Stimulated activated CD8-positive, alpha-beta memory T cell treated with anti-CD3 and anti-CD28 coated beads, Interleukin-2, amount 100 ng/mL, for 1 hour (primary cell): ENCODE results near the gene SMR3A.

Experiments
- DNase-seq, 2 donors: peaks; one replicate each; pipeline ENCODE4 v3.0.0-alpha.2; 2020; ENCODE audit warnings: low read depth in 2 of 2

The SMR3A gene

DNA sequence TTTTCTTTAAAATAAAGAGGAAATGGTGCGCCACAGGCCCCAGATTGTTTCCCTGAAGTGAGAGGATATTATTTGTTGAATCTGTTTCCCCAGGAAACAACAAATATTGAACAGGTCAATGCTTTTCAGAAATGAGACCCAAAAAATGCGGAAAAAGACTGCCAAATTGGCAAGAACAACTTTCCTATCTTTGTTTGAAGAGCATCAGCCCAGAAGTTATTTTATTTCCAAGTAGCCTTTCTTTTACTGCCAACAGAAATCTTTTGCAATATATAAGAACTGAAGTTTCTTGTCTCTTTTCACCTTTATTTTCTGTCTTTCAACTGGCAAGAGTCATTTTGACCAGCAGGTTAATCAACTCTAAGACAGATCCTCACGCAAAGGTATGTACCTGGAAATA lies at the start of gene SMR3A:
Gene SMR3A (plus strand): TSS at position 301 of the 400 bp plus-strand sequence. CDS start 1,356 bp downstream, outside the sequence.
- no peak for DNase-seq

DNA sequence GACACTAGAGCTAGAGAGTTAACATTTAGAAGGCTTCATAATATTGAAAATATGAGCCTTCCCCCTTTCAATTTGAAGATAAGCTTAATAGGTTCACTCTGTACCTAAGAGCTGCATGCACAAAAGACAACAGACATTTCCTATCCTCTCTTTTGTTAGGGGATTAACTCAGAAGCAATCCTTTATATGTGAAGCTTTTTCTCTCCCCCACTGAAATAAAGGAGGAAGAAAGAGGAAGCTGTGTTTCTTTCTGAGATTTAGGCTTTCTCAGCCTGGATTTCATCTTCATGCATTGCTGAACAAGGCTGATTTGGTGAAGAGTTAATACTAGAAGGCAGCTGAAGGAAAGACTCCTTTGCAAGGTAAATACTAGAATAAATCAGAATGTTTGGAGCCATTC lies 46.8 kb upstream of the SMR3A start:
- no peak for DNase-seq

DNA sequence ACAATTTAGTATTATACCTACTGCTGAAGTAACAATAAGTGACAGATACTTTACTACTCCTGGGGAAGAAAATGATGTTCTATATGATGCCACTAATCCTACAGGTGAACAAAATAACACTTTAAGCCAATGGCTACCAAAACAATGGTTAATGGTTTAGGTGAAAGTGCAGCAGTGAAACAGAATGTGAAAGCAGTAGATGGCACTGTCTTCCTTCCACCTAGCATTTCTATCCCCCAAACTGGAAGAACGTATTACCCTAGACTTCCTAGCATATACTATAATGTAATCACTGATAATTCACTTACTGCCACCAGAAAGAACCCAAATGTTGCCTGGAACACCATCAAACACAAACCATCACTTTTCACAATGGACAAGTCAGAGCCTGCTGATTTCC lies 44.6 kb upstream of the SMR3A start:
- DNase-seq = no peak

DNA sequence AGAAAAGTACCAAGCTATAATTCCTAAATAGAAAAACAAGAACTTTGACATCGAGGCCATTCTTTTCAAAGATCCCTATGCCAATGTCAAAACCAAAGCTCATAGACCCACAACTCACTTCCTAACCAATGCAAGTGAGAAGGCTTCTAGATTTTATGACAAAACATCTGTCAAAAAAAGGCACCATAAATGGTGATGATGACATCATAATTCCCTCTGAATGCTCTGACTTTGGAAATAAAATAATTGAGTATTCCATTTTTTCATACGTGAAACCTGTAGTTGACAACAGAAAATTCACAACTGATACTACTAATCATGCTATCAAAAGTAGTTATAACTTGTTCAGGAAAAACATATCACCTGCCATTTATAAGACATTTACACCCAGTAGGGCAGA lies 34.5 kb upstream of the SMR3A start:
- no peak for DNase-seq

DNA sequence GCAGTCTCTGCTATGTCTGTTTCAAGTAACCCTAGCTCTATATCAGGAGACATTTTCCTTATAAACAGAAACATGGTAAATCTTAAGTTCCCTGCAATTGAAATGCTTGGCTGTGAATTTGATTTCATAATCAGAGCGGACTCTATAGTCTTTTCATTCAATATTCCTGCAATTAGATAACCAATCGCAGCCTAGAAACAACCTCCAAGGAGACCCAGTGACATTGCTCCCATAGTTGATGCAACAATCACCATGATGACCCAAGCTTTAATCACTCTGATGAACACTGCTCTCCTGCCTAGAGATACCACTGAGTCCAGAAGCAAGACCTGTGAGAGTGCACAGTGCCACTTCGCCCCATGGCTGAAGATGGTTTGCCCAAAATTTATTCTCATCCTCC lies 25.9 kb upstream of the SMR3A start, which contains the start of gene CABS1:
Gene CABS1 (plus strand): TSS at position 301 of the 400 bp plus-strand sequence. CDS start 59 bp downstream, at position 360.
- DNase-seq = no peak

DNA sequence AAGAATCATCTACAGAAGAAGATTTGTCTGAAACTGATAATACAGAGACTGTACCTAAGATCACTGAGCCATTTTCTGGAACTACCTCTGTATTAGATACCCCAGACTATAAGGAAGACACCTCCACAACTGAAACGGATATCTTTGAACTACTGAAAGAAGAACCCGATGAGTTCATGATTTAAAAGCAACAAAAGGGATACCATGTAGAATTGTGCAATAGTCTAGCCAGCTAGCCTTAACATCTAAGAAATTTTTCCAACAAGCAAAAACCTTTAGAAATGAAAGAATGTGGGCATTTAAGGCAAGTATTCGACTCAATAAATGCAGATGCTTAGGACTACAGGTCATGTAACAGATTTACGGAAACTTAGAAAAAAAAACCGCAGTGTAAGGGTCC lies 24.5 kb upstream of the SMR3A start:
- DNase-seq = no peak

DNA sequence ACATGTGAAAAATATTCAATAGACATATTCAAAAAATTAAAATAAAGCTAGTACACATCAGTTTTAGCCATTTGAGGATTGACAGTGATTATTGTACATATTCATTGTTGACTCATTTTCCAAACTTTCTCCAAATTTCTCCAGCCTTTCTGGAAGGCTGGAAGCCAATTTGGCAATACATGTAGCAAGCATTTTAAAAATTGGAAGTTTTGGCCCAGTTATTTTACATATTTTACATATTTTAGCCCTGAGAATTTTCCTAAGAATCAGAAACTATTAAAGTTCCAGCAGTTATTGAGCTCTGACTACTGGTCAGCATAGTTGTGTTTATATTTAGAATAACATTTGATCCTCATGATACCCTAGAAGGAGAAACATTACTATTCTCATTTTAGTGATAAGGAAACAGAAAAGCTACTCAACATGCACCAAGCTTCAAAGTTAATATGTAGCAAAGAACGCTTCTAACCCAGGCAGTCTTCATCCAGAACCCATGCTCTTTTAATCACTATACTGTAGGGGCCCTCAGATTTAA lies 22.6 kb upstream of the SMR3A start:
- no peak for DNase-seq

DNA sequence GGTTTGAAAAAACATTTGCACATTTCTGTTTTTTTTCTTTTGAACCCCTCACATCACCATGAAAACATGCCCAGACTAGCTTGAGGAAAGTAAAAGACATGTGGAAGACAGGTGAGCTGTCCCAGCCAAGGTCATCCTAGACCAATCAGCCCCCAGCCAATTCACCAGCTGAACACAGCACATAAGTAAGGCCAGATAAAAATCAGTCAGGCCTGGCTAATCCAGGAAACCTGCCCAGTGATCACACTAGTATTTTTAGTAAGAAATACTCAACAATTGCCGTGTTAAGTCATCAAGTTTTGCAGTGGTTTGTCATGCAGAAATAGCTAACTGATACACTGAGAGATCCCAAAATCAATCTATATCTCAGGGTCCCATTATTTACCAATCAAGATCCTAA lies 4.4 kb upstream of the SMR3A start:
- DNase-seq = no peak

DNA sequence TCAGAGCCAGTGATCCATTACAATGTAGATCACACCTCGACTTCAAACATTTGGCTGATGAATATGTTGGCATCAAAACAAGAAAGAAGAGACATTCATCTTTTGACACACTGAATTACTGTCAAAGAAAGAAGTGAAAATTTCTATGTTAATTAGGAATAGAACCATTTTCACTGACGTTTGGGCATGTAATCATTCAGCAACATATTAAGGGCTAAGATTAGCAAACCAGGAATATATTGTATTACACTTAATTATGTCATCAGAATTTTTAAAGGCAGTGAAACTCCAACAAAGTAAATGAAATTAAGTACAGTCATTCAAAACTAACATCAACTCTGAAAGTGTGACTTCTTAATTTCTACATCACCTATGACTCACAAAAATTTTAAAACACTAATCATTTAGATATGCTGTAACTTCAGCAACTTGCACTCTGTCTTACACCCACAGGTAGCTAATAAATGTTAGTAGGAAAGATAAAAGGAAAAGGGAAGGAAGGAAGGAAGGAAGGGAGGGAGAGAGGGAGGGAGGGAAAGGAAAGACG lies 1.4 kb upstream of the SMR3A start:
- DNase-seq = no peak

DNA sequence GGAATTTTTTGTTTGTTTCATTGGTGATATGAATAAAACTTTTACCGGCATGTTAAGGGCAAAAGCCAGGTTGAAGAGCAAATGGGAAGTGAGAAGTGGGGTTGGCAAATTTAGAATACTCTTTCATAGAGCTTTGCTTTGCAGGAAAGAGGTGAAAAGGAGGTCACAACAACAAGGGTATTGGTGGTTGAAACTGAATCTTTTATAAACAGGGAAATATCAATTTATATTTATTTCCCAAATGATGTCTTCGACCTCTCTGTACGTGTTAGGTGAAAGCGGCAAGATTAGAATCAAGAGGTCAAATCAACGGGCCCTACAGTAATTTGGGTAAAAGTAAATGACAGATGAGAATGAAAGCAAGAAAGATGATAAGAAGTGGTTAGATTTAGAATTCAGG lies 3.4 kb downstream of the SMR3A start:
- DNase-seq = no peak

DNA sequence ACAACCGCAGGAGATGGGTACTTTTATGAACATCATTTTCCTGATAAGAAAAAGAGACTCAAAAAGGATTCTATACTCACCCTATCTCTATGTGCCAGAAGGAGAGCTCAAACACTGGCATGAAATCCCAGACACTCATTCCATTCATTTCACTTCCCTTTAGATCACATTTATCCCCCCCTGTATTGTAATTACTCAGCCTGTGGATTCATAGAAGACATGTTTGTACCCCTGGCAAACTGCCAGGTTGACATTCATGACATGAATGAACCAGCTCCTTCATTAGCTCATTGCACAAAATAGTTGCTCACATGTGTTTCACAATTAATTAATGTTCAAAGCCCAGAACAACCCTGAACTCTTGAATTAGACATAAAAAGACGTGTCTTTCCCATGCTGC lies 4.9 kb downstream of the SMR3A start:
- DNase-seq = no peak

DNA sequence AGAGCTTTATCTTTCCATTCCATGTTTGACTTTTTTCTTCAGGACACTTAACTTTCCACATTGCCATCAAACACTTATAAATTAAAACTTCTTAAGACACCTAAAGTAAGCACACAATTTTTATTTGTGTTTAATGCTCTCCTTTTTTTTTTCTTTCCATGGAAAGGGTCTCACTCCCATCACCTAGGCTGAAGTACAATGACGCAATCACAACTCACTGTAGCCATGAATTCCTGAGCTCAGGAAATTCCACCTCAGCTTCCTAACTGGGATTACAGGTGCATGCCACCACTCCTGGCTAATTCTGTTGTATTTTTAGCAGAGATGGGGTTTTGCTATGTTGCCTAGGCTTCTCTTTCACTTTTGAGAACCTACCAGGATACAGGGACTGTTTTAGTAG lies 7.3 kb downstream of the SMR3A start:
- no peak for DNase-seq

DNA sequence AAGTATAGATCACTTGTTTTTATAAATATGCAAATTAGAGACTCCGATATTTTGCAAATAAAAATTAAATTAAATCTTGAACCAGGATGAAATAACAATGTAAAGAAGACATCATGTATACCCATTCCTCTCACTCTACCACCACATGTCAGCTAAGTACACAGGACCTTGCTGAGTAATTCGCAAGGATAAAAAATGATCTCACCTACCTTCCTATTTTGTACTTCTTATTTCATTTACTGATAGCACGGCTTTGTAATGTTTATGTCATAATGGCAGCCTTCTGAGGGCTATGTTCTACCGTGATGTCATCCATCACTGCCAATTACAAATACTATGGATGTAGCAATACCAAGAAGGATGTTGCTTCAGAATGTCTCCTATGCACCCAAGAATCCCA lies 11.4 kb downstream of the SMR3A start:
- no peak for DNase-seq

DNA sequence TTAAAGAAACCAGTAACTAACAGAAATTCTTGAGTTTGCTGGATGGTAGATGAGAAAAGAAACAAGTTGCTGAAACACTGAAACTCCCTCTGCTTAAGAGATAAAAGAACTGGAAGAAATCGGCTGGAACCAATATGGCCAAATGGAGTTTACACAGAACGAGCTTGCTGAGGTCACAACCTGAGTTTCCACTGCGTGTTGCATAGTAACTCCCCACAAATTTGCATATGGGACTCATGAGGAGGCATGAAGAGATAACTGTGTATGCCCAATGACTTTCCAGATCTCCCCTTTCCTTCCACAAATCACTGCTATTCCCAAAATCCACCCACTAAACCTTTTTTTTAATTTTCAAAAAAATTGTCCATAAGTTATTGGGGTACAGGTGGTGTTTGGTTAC lies 12.2 kb downstream of the SMR3A start:
- DNase-seq = no peak

DNA sequence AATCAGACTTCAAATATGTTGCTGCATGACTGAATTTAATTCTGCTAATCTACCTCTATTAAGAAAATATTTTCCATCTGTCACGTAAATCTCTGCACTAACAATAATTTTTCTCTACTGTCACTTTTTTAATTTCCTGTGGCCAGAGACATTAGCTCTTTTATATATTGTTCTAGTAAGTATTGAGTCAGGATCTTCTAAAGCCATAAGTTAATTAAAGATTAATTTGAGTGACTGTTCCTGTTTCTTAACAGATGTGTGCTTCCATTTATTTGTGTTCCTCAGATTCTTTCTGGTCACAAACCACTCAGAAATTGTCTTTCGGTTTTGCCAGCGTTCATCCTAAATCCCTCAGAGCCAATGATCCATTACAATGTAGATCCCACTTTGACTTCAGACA lies 20.0 kb downstream of the SMR3A start:
- DNase-seq = no peak

DNA sequence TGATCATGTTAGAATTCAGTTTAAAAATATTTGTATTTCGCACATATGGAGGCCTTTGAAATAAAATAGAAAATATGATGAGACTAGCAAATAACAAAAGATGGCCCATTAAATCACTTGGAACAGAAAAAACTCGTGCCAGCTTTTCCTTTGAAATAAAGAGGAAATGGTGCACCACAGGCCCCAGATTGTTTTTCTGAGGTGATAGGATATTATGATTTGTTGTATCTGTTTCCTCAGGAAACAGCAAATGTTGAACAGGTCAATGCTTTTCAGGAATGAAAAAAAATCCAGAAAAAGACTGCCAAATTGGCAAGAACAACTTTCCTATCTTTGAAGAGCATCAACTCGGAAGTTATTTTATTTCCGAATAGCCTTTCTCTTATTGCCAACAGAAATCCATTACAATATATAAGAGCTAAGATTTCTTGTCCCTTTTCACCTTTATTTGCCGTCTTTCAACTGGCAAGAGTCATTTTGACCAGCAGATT lies 22.2 kb downstream of the SMR3A start, which contains the start of gene SMR3B:
Gene SMR3B (plus strand): TSS at position 441 of the 491 bp plus-strand sequence. CDS start 1,380 bp downstream, outside the sequence.
- DNase-seq = no peak

DNA sequence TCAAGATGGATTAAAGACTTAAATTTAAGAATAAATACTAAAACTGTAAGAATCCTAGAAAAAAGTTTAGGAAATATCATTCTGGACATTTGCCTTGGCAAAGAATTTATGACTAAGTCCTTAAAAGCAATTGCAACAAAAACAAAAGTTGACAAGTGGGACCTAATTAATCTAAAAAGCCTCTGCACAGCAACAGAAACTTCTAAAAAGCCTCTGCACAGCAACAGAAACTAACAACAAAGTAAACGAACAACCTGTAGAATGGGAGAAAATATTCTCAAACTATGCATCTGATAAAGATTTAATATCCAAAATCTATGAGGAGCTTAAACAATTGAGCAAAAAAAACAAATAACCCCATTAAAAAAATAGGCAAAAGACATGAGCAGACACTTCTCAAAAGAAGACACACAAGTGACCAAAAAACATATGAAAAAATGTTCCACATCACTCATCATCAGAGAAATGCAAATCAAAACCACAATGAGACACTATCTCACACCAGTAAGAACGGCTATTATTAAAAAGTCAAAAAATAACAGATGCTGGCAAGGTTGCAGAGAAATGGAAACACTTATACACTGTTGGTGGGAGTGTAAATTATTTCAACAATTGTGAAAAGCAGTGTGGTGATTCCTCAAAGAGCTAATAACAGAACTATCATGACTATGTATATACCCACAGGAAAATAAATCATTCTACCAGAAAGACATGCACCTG lies 31.7 kb downstream of the SMR3A start:
- DNase-seq = no peak

DNA sequence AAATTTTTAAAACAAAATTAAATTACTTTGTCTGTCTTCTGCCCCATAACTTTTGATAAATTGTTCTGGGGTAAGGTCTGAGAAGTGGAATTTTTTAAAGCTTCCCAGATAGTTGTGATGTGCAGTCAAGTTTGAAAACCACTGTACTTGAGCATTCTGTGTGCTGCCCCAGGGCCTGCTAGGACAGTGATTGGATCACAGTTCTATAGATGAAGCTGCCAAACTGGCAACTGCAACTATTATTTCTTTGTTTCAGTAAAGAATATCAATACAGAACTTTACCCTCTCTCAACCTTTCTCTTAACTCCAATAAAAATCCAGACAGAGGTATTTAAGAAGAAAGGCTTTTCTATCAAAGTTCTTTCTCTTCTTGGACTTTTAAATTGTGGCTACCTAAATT lies 37.0 kb downstream of the SMR3A start, which contains the start of gene OPRPN:
Gene OPRPN (plus strand): TSS at position 361 of the 400 bp plus-strand sequence. CDS start 1,346 bp downstream, outside the sequence.
- DNase-seq = no peak

DNA sequence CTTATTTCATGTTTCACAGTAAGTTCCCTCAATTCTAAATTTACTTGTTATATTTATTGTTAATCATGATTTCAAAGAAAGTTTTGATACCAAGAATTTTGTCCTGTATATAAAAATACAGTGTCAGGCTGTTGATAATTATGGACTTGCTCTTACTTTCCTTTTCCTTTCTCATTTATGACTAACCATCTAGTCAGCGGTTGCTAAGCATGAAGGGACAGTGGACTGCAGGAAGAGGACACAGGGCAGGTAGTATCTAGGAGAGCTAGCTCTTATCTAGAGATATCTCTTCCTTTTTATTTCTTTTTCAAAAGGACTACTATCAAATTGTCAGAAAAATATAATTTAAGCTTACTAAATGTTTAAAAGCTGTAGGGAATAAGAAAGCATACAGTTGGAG lies 38.8 kb downstream of the SMR3A start:
- DNase-seq = no peak

DNA sequence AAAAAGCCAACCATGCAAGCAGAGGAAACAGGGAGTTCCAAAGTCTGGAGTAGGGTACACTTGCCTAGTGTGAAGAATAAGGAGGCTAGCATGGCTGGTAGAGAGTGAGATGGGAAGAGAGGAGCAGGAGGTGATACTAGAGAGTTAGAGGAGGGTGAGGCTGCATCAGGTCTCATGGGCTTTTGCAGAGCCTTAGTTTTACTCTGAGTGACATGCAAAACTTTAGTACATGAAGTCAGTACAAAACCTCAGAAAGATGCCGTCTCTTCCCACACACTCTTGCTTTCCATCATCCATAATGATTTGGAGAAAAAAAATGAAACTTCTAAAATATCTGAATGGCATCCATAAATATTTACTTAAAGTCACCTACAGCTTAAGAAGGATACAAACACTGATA lies 42.2 kb downstream of the SMR3A start:
- no peak for DNase-seq

DNA sequence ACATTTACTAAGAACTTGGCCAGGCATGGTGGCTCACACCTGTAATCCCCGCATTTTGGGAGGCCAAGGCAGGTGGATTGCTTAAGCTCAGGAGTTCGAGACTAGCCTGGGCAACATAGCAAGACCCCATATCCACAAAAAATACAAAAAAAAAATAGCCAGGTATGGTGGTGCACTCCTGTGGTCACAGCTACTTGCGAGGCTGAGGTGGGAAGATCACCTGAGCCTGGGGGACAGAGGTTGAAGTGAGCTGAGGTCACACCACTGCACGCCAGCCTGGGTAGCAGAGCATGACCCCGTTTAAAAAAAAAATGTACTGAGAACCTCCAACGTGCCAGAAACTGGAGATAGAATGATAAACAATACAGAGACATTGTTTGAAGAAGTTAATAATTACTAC lies 45.2 kb downstream of the SMR3A start:
- no peak for DNase-seq
